Activated CD4-positive, alpha-beta T cell treated with anti-CD3 and anti-CD28 coated beads for 36 hours (primary cell): ENCODE data around the gene B4GALNT4. TPM values are rescaled to one million over a fixed set of nuclear protein-coding genes. Genes with fewer than 3 reads are reported as not detected.
"Not testable (repeated sequence)": the region's sequence is repeated elsewhere in the genome, so short reads cannot be mapped to it uniquely, and the experiment has no call there.

Source experiments
- ATAC-seq: fragments of 200-7000 bp; cut with Tn5 transposase; one replicate; pipeline ENCODE4 v1.10.0; 2021; ENCODE audit warnings: mild to moderate bottlenecking, moderate library complexity
- CTCF ChIA-PET: fragments of 350-600 bp; sonication (Branson Sonifier 250); formaldehyde crosslinking; loops from one replicate; lab custom pipeline; 2021; ENCODE audit warnings: antibody characterized with exemption; lab: Charles Lee
- POLR2A ChIA-PET: fragments of 350-600 bp; sonication (Branson Sonifier 250); formaldehyde crosslinking; loops from one replicate; lab custom pipeline; 2021; ENCODE audit warnings: antibody characterized with exemption, inconsistent platforms; lab: Charles Lee
- DNase-seq: peaks from one replicate; pipeline ENCODE4 v3.0.0-alpha.2; 2020
- H3K27ac Mint-ChIP-seq: one replicate; pipeline ENCODE4 v1.8.0; 2021; ENCODE audit warnings: mixed read lengths
- H3K27me3 Mint-ChIP-seq: one replicate; pipeline ENCODE4 v1.8.0; 2021; ENCODE audit warnings: mixed read lengths
- H3K36me3 Mint-ChIP-seq: one replicate; pipeline ENCODE4 v1.8.0; 2021; ENCODE audit warnings: low read depth, mixed read lengths
- H3K4me1 Mint-ChIP-seq: one replicate; pipeline ENCODE4 v1.8.0; 2021; ENCODE audit warnings: mixed read lengths
- H3K4me3 Mint-ChIP-seq: one replicate; pipeline ENCODE4 v1.8.0; 2021; ENCODE audit warnings: mild to moderate bottlenecking, moderate library complexity, mixed read lengths
- H3K9me3 Mint-ChIP-seq: one replicate; pipeline ENCODE4 v1.8.0; 2021; ENCODE audit warnings: low read depth, mixed read lengths
- intact Hi-C, 2 experiments: fragments of 100-400 bp; cut with DNase I in 1 of 2; cut with micrococcal nuclease in 1 of 2; formaldehyde crosslinking; loops; one replicate each; pipeline versions ENCODE4 v1.14.2 to v1.15.1; 2022 to 2024; cut with DNase I, micrococcal nuclease
- total RNA-seq, 2 experiments: library from RNA; stranded (reverse); gene quantifications; one replicate each; pipeline ENCODE4 v1.2.3, GENCODE V29; 2021

The B4GALNT4 gene
- total RNA-seq, 2 experiments from 2014 or later, result 3.8 to 6.6 TPM

- no peak for DNase-seq
- no peaks in the 10 kb centered on the region for H3K9me3 Mint-ChIP-seq
- no peak overlapping the region for H3K27ac Mint-ChIP-seq
- ATAC-seq, result no peak
- H3K27me3 Mint-ChIP-seq, result no peaks in the 10 kb centered on the region
- peaks cover 6% of the 10 kb centered on the region for H3K4me1 Mint-ChIP-seq
- H3K36me3 Mint-ChIP-seq, result no peaks in the 10 kb centered on the region
- ChIA-PET CTCF (interaction anchor here (0.6 to 1.5 kb wide), 6 partner anchors 11 to 142 kb away, joined by 3 to 7 read pairs (median 4); partner anchors contain the start of gene ANO9), POLR2A (interaction anchor here (1.3 to 1.4 kb wide), 2 partner anchors 9 to 11 kb away, joined by 4 to 7 read pairs; no protein-coding TSS in a partner anchor)
- intact Hi-C loops, result loop anchor here (1.0 to 2.0 kb wide), 10 partner anchors 41 to 288 kb away; partner anchors contain the start of genes BET1L (in 1 of the 2), DEAF1 (in 1 of the 2), HRAS (in 1 of the 2) and PHRF1 (in 1 of the 2)
- no peak overlapping the region for H3K4me3 Mint-ChIP-seq
Observed at GRCh38 chr11:407651-408123, 38.4 kb downstream of the B4GALNT4 start.

- no peaks in the 10 kb centered on the region for H3K9me3 Mint-ChIP-seq
- CTCF ChIA-PET, result interaction anchor here (0.6 to 1.4 kb wide), 2 partner anchors 111 to 142 kb away, joined by 3 to 4 read pairs; no protein-coding TSS in a partner anchor
- intact Hi-C loops, result no loop called here
- no peak overlapping the region for H3K4me3 Mint-ChIP-seq
- POLR2A ChIA-PET, result interaction anchor here (1.4 kb wide), 1 partner anchor 8 kb away, joined by 7 read pairs; no protein-coding TSS in a partner anchor
- no peaks in the 10 kb centered on the region for H3K36me3 Mint-ChIP-seq
- no peaks in the 10 kb centered on the region for H3K27me3 Mint-ChIP-seq
- no peak overlapping the region for H3K27ac Mint-ChIP-seq
- DNase-seq (no peak), ATAC-seq (no peak)
- peaks cover 13% of the 10 kb centered on the region for H3K4me1 Mint-ChIP-seq
Observed at GRCh38 chr11:408154-409007, 39.1 kb downstream of the B4GALNT4 start.

GRCh38 chr11:409008-409599 is 39.8 kb downstream of the B4GALNT4 start:
- intact Hi-C loops, result no loop called here
- no peak for ATAC-seq

DNA sequence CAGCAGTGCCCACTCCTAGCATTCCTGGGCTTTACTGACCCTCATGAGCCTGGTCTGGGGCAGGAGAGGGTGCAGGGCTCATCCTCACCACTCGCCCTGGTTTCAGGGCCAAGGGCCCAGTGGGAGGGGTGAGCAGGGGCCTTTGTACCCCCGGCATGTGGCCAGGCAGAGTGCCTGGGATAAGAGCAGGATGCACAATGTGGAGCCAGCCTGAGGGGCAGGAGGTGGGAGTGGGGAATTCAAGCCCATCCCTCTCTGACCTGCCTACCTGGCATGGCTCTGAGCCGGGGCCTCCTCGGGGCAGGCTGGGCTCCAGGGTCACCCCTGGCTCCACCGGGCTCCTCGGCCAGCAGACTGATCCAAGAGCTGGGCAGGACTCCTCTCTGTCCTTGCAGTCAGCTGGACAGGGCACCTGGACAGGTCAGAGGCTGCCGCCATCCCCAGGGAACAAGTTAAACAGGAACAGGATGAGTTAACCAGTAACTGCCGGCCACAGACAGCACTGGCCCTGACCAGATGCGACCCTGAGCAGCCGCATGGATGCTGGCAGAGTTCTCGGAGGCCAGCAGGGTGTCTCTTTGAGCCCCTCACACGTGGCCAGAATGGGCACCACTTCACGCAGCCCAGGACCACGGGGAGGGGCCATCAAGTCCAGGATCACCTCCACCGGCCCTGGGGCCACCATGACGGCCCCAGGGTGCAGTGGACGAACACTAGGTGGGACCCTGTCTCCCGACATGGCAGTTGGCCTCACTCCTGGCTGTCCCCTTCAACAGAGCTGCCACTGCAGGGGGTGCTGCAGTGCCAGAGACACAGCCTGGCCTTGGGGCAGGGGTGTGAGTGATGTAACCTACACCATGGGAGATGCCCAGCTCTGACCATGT is 40.5 kb downstream of the B4GALNT4 start:
- intact Hi-C loops, result no loop called here
- Mint-ChIP-seq H3K4me3 (no peak overlapping the region), H3K4me1 (peaks cover 22% of the 10 kb centered on the region), H3K27me3 (no peaks in the 10 kb centered on the region), H3K27ac (no peak overlapping the region), H3K9me3 (no peaks in the 10 kb centered on the region), H3K36me3 (no peaks in the 10 kb centered on the region)
- CTCF ChIA-PET, result no interaction called here
- ATAC-seq, result no peak
- POLR2A ChIA-PET, result no interaction called here
- DNase-seq, result no peak

More at GRCh38 chr11:409008-409599, 39.8 kb downstream of the B4GALNT4 start:
- ChIA-PET POLR2A (no interaction called here), CTCF (no interaction called here)
- Mint-ChIP-seq H3K4me3 (no peak overlapping the region), H3K27me3 (no peaks in the 10 kb centered on the region), H3K27ac (no peak overlapping the region), H3K4me1 (peaks cover 15% of the 10 kb centered on the region), H3K9me3 (no peaks in the 10 kb centered on the region), H3K36me3 (no peaks in the 10 kb centered on the region)
- DNase-seq, result no peak

- POLR2A ChIA-PET, H3K27ac Mint-ChIP-seq, intact Hi-C loops, ATAC-seq, H3K36me3 Mint-ChIP-seq, H3K27me3 Mint-ChIP-seq, H3K4me3 Mint-ChIP-seq, H3K9me3 Mint-ChIP-seq, CTCF ChIA-PET: not testable (repeated sequence)
- H3K4me1 Mint-ChIP-seq, result peaks cover 29% of the 10 kb centered on the region
- DNase-seq, result peak; percentile 3
Observed at GRCh38 chr11:410711-411110, 41.4 kb downstream of the B4GALNT4 start.

DNA sequence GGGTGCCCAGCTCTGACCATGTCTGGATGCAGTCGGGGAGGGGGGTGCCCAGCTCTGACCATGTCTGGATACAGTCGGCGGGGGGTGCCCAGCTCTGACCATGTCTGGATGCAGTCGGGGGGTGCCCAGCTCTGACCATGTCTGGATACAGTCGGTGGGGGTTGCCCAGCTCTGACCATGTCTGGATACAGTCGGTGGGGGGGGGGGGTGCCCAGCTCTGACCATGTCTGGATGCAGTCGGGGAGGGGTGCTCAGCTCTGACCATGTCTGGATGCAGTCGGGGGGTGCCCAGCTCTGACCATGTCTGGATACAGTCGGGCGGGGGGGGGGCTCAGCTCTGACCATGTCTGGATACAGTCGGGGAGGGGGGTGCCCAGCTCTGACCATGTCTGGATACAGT is 42.2 kb downstream of the B4GALNT4 start:
- ATAC-seq, H3K36me3 Mint-ChIP-seq, H3K9me3 Mint-ChIP-seq, intact Hi-C loops, CTCF ChIA-PET, H3K27me3 Mint-ChIP-seq, POLR2A ChIA-PET, H3K4me3 Mint-ChIP-seq, H3K27ac Mint-ChIP-seq: not testable (repeated sequence)
- H3K4me1 Mint-ChIP-seq, result peaks cover 36% of the 10 kb centered on the region
- peak; percentile 5 for DNase-seq

DNA sequence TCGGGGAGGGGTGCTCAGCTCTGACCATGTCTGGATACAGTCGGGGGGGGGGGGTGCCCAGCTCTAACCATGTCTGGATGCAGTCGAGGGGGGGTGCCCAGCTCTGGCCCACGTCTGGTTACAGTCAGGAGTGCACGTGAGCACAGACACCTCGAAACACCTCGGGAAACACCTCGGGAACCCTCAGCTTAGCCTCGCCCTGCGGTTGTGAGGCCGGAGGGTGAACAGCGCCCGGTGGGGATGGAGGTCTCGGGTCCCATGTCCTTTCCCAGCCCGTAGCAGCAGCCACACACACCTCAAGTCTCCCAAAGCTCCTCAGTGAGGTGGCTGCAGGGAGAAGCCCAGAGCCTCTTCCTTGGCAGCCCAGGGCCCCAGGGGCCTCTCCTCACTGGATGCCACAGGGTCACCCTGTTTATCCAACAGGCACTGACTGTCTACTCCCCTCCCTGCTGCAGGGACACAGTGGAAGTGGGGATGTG is 43.4 kb downstream of the B4GALNT4 start:
- H3K9me3 Mint-ChIP-seq, result no peaks in the 10 kb centered on the region
- peak; percentile 14 for DNase-seq
- H3K36me3 Mint-ChIP-seq, result no peaks in the 10 kb centered on the region
- ATAC-seq, result no peak
- peaks cover 35% of the 10 kb centered on the region for H3K4me1 Mint-ChIP-seq
- intact Hi-C loops, result no loop called here
- POLR2A ChIA-PET, result no interaction called here
- H3K27ac Mint-ChIP-seq, result no peak overlapping the region
- CTCF ChIA-PET, result no interaction called here
- no peak overlapping the region for H3K4me3 Mint-ChIP-seq
- no peaks in the 10 kb centered on the region for H3K27me3 Mint-ChIP-seq

DNA sequence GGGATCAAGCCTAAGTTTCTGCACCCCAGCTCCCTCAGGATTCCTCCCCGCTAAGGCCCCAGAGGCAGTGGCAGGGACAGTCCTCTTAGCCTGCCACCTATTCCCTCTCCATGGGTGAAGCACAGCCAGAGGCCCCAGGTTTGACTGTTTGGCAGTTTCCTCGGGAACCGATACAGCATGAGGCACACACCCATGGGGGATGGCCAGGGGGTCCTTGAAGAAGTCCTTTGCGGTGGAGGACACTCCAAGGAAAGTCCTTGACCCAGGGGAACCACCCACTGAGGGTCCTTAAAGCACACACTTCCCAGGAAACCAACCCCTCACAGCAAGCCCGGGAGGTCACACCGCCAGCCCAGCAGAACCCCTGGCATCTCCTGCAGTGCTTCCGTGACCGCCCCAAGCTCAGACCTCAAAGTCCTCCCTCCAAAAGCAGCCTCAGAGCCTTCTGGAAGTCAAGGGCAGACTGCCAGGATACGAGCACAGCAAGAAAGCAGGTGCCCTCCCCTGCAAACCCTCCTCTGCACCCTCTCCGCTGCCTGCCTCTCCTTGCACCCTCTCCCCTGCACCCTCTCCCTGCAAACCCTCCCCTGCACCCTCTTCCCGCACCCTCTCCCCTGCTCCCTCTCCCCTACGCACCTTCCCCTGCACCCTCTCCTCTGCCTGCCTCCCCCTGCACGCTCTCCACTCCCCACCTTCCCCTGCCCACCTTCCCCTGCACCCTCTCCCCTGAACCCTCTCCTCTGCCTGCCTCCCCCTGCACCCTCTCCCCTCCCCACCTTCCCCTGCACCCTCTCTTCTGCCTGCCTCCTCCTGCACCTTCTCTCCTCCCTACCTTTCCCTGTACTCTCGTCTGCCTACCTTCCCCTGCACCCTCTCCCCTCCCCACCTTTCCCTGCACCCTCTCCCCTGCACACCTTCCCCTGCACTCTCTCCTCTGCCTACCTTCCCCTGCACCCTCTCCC is 44.1 kb downstream of the B4GALNT4 start:
- DNase-seq (peak; percentile 48), ATAC-seq (no peak)
- no peaks in the 10 kb centered on the region for H3K36me3 Mint-ChIP-seq
- H3K4me1 Mint-ChIP-seq, result peaks cover 32% of the 10 kb centered on the region
- peak overlapping the region; percentile 40 for H3K4me3 Mint-ChIP-seq
- H3K27ac Mint-ChIP-seq, result no peak overlapping the region
- H3K9me3 Mint-ChIP-seq, result no peaks in the 10 kb centered on the region
- POLR2A ChIA-PET, result no interaction called here
- CTCF ChIA-PET, result no interaction called here
- no peaks in the 10 kb centered on the region for H3K27me3 Mint-ChIP-seq
- intact Hi-C loops, result no loop called here

DNA sequence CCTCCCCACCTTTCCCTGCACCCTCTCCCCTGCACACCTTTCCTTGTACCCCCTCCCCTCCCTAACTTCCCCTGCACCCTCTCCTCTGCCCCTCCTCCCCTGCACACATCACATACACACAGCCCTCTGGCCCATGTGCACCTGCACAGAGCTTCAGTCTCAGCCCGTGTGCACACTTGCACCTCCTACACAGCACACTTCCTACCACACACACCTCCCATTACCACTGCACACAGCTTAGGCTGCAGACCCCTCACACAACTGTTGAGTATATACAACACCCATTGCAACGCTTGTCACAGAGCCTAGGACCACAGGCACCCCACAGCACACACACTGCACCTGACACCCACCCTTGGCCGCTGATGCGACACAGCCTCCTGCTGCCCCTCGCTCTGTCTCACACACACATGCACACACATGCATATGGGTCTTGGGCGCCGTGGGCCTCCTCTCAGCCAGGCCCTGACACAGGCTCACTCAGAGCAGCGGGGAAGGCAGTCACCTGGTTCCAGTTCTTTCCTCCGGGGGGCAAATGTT is 45.1 kb downstream of the B4GALNT4 start:
- Mint-ChIP-seq H3K4me1 (peaks cover 32% of the 10 kb centered on the region), H3K4me3 (peak overlapping the region; percentile 85), H3K36me3 (no peaks in the 10 kb centered on the region), H3K27ac (peak overlapping the region; percentile 74), H3K9me3 (no peaks in the 10 kb centered on the region), H3K27me3 (no peaks in the 10 kb centered on the region)
- DNase-seq (peak; percentile 44), ATAC-seq (peak; percentile 48)
- CTCF ChIA-PET, result interaction anchor here (0.5 kb wide), 1 partner anchor 209 kb away, joined by 3 read pairs; no protein-coding TSS in a partner anchor
- POLR2A ChIA-PET, result no interaction called here
- intact Hi-C loops, result no loop called here

GRCh38 chr11:415640-416041 is 46.3 kb downstream of the B4GALNT4 start:
- ATAC-seq (peak; percentile 0), DNase-seq (peak; percentile 37)
- intact Hi-C loops, result loop anchor here in 1 of 2 experiments (1.0 to 2.0 kb wide), 2 partner anchors 33 to 91 kb away; partner anchors contain the start of gene RNH1
- H3K36me3 Mint-ChIP-seq, result no peaks in the 10 kb centered on the region
- no peaks in the 10 kb centered on the region for H3K27me3 Mint-ChIP-seq
- peaks cover 32% of the 10 kb centered on the region for H3K4me1 Mint-ChIP-seq
- H3K27ac Mint-ChIP-seq, result peak overlapping the region; percentile 74
- ChIA-PET CTCF (interaction anchor here (1.2 to 1.6 kb wide), 2 partner anchors 9 to 11 kb away, joined by 5 read pairs; no protein-coding TSS in a partner anchor), POLR2A (interaction anchor here (1.6 kb wide), 1 partner anchor 8 kb away, joined by 7 read pairs; no protein-coding TSS in a partner anchor)
- no peaks in the 10 kb centered on the region for H3K9me3 Mint-ChIP-seq
- peak overlapping the region; percentile 85 for H3K4me3 Mint-ChIP-seq
